Stimulated activated CD4-positive, alpha-beta T cell treated with anti-CD3 and anti-CD28 coated beads, Interleukin-1b, Interleukin-23, amount 100 ng/mL, for 48 hours (primary cell): Measurements from ENCODE around the gene LCN10.

ENCODE experiments used
- DNase-seq: peaks from one replicate; pipeline ENCODE4 v3.0.0-alpha.2; 2020

The LCN10 gene

GRCh38 chr9:136697821-136698526, 44.8 kb downstream of the LCN10 start:
- DNase-seq: no peak

GRCh38 chr9:136697146-136697820, 45.5 kb downstream of the LCN10 start:
- no peak for DNase-seq

- no peak for DNase-seq
These were observed 46.2 kb downstream of the LCN10 start for GRCh38 chr9:136696502-136696901.

GRCh38 chr9:136695955-136696354, 46.8 kb downstream of the LCN10 start:
- DNase-seq: no peak

GRCh38 chr9:136695435-136695895, 47.3 kb downstream of the LCN10 start:
- no peak for DNase-seq

- DNase-seq: no peak
These were observed 47.9 kb downstream of the LCN10 start for GRCh38 chr9:136694872-136695247.

GRCh38 chr9:136694163-136694871, 48.4 kb downstream of the LCN10 start:
- DNase-seq: no peak

- no peak for DNase-seq
These were observed 49.1 kb downstream of the LCN10 start for GRCh38 chr9:136693490-136694162.

- DNase-seq: no peak
These were observed 49.6 kb downstream of the LCN10 start for GRCh38 chr9:136693135-136693489.

- DNase-seq: no peak
These were observed 50.3 kb downstream of the LCN10 start for GRCh38 chr9:136692185-136693134.

GRCh38 chr9:136691316-136692184, 51.2 kb downstream of the LCN10 start:
- DNase-seq: no peak

GRCh38 chr9:136690806-136691261, 51.9 kb downstream of the LCN10 start:
- DNase-seq: no peak

- no peak for DNase-seq
These were observed 52.5 kb downstream of the LCN10 start for GRCh38 chr9:136690104-136690805.

- DNase-seq: no peak
These were observed 53.7 kb downstream of the LCN10 start for GRCh38 chr9:136689108-136689460.

GRCh38 chr9:136688274-136689107, 54.2 kb downstream of the LCN10 start:
- no peak for DNase-seq
